GM12878 (cell line): ENCODE measurements around the gene ADD2.

Experiments
- EZH2 ChIP-seq: IDR thresholded peaks from 2 replicates; pipeline ENCODE4 v1.6.1; 2012; ENCODE audit warnings: low read depth, mild to moderate bottlenecking, control low read depth, inconsistent platforms, low read length, borderline replicate concordance; ENCODE audit not compliant: control insufficient read depth
- RAD21 ChIP-seq: IDR thresholded peaks from 2 replicates; pipeline ENCODE4 v1.6.1; 2011; ENCODE audit warnings: mild to moderate bottlenecking, low read depth, low read length, moderate library complexity; ENCODE audit not compliant: insufficient read depth
- ZBED1 ChIP-seq: IDR thresholded peaks from 2 replicates; pipeline ENCODE4 v1.6.1; 2016; ENCODE audit warnings: borderline replicate concordance
- TF ChIP-seq, protein P1 (sequence below), 3 experiments: IDR thresholded peaks in 2 of 3; conservative IDR thresholded peaks in 1 of 3; 2 replicates each; pipeline ENCODE4 v1.5.1; 2011; ENCODE audit warnings: low read depth in 3 of 3, low read length in 3 of 3, mild to moderate bottlenecking in 3 of 3, control low read depth in 2 of 3, moderate library complexity in 2 of 3, inconsistent platforms in 1 of 3, mixed read lengths in 1 of 3; ENCODE audit not compliant: control insufficient read depth in 2 of 3, insufficient read depth in 1 of 3; ENCODE audit errors: extremely low read depth in 1 of 3

- TF ChIP-seq RAD21 (no peak), EZH2 (no peak), ZBED1 (no peak)
- TF ChIP-seq, protein P1, sequence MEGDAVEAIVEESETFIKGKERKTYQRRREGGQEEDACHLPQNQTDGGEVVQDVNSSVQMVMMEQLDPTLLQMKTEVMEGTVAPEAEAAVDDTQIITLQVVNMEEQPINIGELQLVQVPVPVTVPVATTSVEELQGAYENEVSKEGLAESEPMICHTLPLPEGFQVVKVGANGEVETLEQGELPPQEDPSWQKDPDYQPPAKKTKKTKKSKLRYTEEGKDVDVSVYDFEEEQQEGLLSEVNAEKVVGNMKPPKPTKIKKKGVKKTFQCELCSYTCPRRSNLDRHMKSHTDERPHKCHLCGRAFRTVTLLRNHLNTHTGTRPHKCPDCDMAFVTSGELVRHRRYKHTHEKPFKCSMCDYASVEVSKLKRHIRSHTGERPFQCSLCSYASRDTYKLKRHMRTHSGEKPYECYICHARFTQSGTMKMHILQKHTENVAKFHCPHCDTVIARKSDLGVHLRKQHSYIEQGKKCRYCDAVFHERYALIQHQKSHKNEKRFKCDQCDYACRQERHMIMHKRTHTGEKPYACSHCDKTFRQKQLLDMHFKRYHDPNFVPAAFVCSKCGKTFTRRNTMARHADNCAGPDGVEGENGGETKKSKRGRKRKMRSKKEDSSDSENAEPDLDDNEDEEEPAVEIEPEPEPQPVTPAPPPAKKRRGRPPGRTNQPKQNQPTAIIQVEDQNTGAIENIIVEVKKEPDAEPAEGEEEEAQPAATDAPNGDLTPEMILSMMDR (IDR thresholded peaks at IDR 0.05 in 2 of 3, conservative IDR thresholded peaks at IDR 0.05 in 1 of 3; ENCODE audit: control insufficient read depth in 2 of 3, extremely low read depth in 1 of 3, insufficient read depth in 1 of 3, low read depth in 3 of 3, low read length in 3 of 3): no peak
Measured at GRCh38 chr2:70680735-70681134, 87.3 kb downstream of the ADD2 start.
